Kidney (tissue), 14 donors: ENCODE data around the gene EGFR. TPM values are rescaled to one million over a fixed set of nuclear protein-coding genes. Genes with fewer than 3 reads are reported as not detected.

Source experiments
- DNase-seq, 5 donors: peaks; one replicate each; pipeline ENCODE4 v3.0.0-alpha.2; 2013 to 2020
- FAIRE-seq: peaks from 2 replicates; lab custom pipeline; 2012; peaks lifted over from hg19 to GRCh38; lab: Jason Lieb, UNC
- H3K27ac ChIP-seq, 2 donors: one replicate each; pipeline ENCODE4 v1.7.0; 2013; ENCODE audit warnings: low read depth in 2 of 2, low read length in 2 of 2, inconsistent platforms in 1 of 2
- H3K27me3 ChIP-seq: one replicate; pipeline ENCODE4 v1.7.1; 2013; ENCODE audit warnings: low read length, inconsistent platforms; ENCODE audit not compliant: control insufficient read depth, insufficient read depth
- H3K36me3 ChIP-seq, 3 donors: one replicate each; pipeline versions ENCODE4 v1.7.0 to v1.7.1; 2013; ENCODE audit warnings: low read length in 3 of 3, control low read depth in 1 of 3, inconsistent platforms in 1 of 3; ENCODE audit not compliant: insufficient read depth in 3 of 3, control insufficient read depth in 2 of 3
- H3K4me1 ChIP-seq, 3 donors: one replicate each; pipeline versions ENCODE4 v1.7.0 to v1.7.1; 2013; ENCODE audit warnings: low read length in 3 of 3, inconsistent platforms in 1 of 3, low read depth in 1 of 3; ENCODE audit not compliant: control insufficient read depth in 2 of 3, insufficient read depth in 2 of 3
- H3K4me3 ChIP-seq, 3 donors: one replicate each; pipeline versions ENCODE4 v1.7.0 to v1.8.1; 2013; ENCODE audit warnings: low read length in 3 of 3, control low read depth in 1 of 3, inconsistent platforms in 1 of 3
- H3K9ac ChIP-seq, 3 donors: one replicate each; pipeline versions ENCODE4 v1.7.0 to v1.7.1; 2013; ENCODE audit warnings: low read length in 3 of 3, control low read depth in 1 of 3, inconsistent platforms in 1 of 3
- H3K9me3 ChIP-seq, 3 donors: one replicate each; pipeline versions ENCODE4 v1.7.0 to v1.7.1; 2013; ENCODE audit warnings: low read length in 3 of 3, control low read depth in 1 of 3, inconsistent platforms in 1 of 3; ENCODE audit not compliant: control insufficient read depth in 2 of 3, insufficient read depth in 1 of 3
- intact Hi-C: fragments of 100-400 bp; cut with DNase I; formaldehyde crosslinking; loops from one replicate; pipeline ENCODE4 v1.11.1; 2022
- polyA plus RNA-seq: library from polyadenylated mRNA; stranded (reverse); fragments of 350-450 nt; fragmentation: Illumina TruSeq; extraction: RNeasy Lipid Tissue Mini Kit (QIAGEN cat#74804); gene quantifications from one replicate; pipeline ENCODE4 v1.2.3, GENCODE V29; 2014; ENCODE audit warnings: low read depth, low replicate concordance; ENCODE audit not compliant: insufficient read depth
- total RNA-seq: library from RNA; stranded (reverse); fragmentation: NEBNext Ultra II Directional; extraction: Animal tissue kit (Norgen Biotek cat#: 25700); gene quantifications from one replicate; pipeline ENCODE4 v1.2.1, GENCODE V29; 2021
- TF ChIP-seq, protein P1 (sequence below): IDR thresholded peaks from 3 replicates; pipeline ENCODE4 v1.5.1; 2012; ENCODE audit warnings: mild to moderate bottlenecking, moderate library complexity, borderline replicate concordance; ENCODE audit not compliant: insufficient read depth; ENCODE audit errors: extremely low read depth
- donor health status: control.
- donor health status: control.
- donor health status: control.
- donor health status: control.
- donor health status: control.
- donor health status: DM: yes; HTN: yes; CAD: no.
- donor health status: Normal renal cell carcinoma (clear cell type).

Gene EGFR
- total and polyA plus RNA-seq, 2 donors from 2014 or later, result 5.9 to 61.3 TPM

DNA sequence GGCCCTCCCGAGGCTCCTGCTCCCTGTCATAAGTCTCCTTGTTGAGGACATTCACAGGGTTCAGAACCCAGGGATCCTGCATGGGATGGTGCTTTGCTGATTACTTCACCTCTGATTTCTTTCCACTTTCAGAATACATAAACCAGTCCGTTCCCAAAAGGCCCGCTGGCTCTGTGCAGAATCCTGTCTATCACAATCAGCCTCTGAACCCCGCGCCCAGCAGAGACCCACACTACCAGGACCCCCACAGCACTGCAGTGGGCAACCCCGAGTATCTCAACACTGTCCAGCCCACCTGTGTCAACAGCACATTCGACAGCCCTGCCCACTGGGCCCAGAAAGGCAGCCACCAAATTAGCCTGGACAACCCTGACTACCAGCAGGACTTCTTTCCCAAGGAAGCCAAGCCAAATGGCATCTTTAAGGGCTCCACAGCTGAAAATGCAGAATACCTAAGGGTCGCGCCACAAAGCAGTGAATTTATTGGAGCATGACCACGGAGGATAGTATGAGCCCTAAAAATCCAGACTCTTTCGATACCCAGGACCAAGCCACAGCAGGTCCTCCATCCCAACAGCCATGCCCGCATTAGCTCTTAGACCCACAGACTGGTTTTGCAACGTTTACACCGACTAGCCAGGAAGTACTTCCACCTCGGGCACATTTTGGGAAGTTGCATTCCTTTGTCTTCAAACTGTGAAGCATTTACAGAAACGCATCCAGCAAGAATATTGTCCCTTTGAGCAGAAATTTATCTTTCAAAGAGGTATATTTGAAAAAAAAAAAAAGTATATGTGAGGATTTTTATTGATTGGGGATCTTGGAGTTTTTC lies 186.5 kb downstream of the EGFR start:
- Histone ChIP-seq H3K9ac (no peak overlapping the region), H3K4me1 (no peaks in the 10 kb centered on the region), H3K27me3 (no peaks in the 10 kb centered on the region), H3K9me3 (peaks cover 0 to 3% (median 0%) of the 10 kb centered on the region in 3 donors), H3K4me3 (no peak overlapping the region), H3K27ac (no peak overlapping the region), H3K36me3 (peaks cover 18 to 62% (median 54%) of the 10 kb centered on the region in 3 donors)
- TF ChIP-seq, protein P1, sequence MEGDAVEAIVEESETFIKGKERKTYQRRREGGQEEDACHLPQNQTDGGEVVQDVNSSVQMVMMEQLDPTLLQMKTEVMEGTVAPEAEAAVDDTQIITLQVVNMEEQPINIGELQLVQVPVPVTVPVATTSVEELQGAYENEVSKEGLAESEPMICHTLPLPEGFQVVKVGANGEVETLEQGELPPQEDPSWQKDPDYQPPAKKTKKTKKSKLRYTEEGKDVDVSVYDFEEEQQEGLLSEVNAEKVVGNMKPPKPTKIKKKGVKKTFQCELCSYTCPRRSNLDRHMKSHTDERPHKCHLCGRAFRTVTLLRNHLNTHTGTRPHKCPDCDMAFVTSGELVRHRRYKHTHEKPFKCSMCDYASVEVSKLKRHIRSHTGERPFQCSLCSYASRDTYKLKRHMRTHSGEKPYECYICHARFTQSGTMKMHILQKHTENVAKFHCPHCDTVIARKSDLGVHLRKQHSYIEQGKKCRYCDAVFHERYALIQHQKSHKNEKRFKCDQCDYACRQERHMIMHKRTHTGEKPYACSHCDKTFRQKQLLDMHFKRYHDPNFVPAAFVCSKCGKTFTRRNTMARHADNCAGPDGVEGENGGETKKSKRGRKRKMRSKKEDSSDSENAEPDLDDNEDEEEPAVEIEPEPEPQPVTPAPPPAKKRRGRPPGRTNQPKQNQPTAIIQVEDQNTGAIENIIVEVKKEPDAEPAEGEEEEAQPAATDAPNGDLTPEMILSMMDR, result no peak
- DNase-seq, result no peak
- intact Hi-C loops, result no loop called here
- FAIRE-seq, result no peak

DNA sequence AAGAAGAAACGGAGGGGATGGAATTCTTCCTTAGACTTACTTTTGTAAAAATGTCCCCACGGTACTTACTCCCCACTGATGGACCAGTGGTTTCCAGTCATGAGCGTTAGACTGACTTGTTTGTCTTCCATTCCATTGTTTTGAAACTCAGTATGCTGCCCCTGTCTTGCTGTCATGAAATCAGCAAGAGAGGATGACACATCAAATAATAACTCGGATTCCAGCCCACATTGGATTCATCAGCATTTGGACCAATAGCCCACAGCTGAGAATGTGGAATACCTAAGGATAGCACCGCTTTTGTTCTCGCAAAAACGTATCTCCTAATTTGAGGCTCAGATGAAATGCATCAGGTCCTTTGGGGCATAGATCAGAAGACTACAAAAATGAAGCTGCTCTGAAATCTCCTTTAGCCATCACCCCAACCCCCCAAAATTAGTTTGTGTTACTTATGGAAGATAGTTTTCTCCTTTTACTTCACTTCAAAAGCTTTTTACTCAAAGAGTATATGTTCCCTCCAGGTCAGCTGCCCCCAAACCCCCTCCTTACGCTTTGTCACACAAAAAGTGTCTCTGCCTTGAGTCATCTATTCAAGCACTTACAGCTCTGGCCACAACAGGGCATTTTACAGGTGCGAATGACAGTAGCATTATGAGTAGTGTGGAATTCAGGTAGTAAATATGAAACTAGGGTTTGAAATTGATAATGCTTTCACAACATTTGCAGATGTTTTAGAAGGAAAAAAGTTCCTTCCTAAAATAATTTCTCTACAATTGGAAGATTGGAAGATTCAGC lies 187.6 kb downstream of the EGFR start:
- DNase-seq, result no peak
- no peak overlapping the region for H3K27ac ChIP-seq
- no peaks in the 10 kb centered on the region for H3K27me3 ChIP-seq
- no peak overlapping the region for H3K4me3 ChIP-seq
- H3K36me3 ChIP-seq, result peaks cover 18 to 52% (median 44%) of the 10 kb centered on the region in 3 donors
- H3K9ac ChIP-seq, result no peak overlapping the region
- intact Hi-C loops, result no loop called here
- H3K9me3 ChIP-seq, result peaks cover 0 to 3% (median 0%) of the 10 kb centered on the region in 3 donors
- TF ChIP-seq, protein P1, result no peak
- no peak for FAIRE-seq
- no peaks in the 10 kb centered on the region for H3K4me1 ChIP-seq

DNA sequence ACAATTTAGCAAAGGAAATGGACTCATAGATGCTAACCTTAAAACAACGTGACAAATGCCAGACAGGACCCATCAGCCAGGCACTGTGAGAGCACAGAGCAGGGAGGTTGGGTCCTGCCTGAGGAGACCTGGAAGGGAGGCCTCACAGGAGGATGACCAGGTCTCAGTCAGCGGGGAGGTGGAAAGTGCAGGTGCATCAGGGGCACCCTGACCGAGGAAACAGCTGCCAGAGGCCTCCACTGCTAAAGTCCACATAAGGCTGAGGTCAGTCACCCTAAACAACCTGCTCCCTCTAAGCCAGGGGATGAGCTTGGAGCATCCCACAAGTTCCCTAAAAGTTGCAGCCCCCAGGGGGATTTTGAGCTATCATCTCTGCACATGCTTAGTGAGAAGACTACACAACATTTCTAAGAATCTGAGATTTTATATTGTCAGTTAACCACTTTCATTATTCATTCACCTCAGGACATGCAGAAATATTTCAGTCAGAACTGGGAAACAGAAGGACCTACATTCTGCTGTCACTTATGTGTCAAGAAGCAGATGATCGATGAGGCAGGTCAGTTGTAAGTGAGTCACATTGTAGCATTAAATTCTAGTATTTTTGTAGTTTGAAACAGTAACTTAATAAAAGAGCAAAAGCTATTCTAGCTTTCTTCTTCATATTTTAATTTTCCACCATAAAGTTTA lies 188.8 kb downstream of the EGFR start:
- Histone ChIP-seq H3K27me3 (no peaks in the 10 kb centered on the region), H3K4me1 (no peaks in the 10 kb centered on the region), H3K27ac (no peak overlapping the region), H3K9ac (no peak overlapping the region), H3K36me3 (peaks cover 18 to 40% (median 33%) of the 10 kb centered on the region in 3 donors), H3K4me3 (no peak overlapping the region), H3K9me3 (peaks cover 0 to 3% (median 0%) of the 10 kb centered on the region in 3 donors)
- TF ChIP-seq, protein P1, result no peak
- DNase-seq (no peak), FAIRE-seq (no peak)
- intact Hi-C loops, result no loop called here
